ENCODE measurements around the gene TSSK3. TPM values are rescaled to one million over a fixed set of nuclear protein-coding genes. Genes with fewer than 3 reads are reported as not detected.
"Not testable (repeated sequence)": the region's sequence is repeated elsewhere in the genome, so short reads cannot be mapped to it uniquely, and the experiment has no call there.

TSSK3 gene
- polyA plus RNA-seq, 1 donor (not counting 4 experiments of a cell fraction or from before 2014, with no cell fraction given), result 0.14 TPM

- H3K79me2 ChIP-seq (ENCODE audit: control insufficient read depth, insufficient read depth, low read length), result peaks cover 26% of the 10 kb centered on the region
Observed at GRCh38 chr1:32394141-32394889, 32.0 kb downstream of the TSSK3 start, which contains the start of gene BSDC1. BSDC1 (minus strand) TSS chr1:32394441; CDS start chr1:32394414, 27 bp downstream.

GRCh38 chr1:32394890-32395432, 32.6 kb downstream of the TSSK3 start:
- Histone ChIP-seq H2AFZ (ENCODE audit: control insufficient read depth, low read length) (peak overlapping the region; percentile 91), H3K9me3 (ENCODE audit: control insufficient read depth, low read depth, low read length) (no peaks in the 10 kb centered on the region), H3K9me1 (ENCODE audit: control insufficient read depth, extremely low read depth, insufficient read depth, low read length) (no peaks in the 10 kb centered on the region), H3K36me3 (ENCODE audit: control insufficient read depth in 2 of 2, extremely low read depth in 1 of 2, insufficient read depth in 2 of 2, low read length in 2 of 2) (peaks cover 9 to 10% of the 10 kb centered on the region in 2 experiments), H3K27ac (ENCODE audit: control insufficient read depth, insufficient read depth, low read length) (peak overlapping the region; percentile 96), H3K9ac (ENCODE audit: control insufficient read depth, extremely low read depth, insufficient read depth, low read length) (peak overlapping the region; percentile 99), H3K27me3 (ENCODE audit: control insufficient read depth, extremely low read depth, insufficient read depth, low read length) (no peaks in the 10 kb centered on the region), H3K79me2 (ENCODE audit: control insufficient read depth, insufficient read depth, low read length) (peaks cover 22% of the 10 kb centered on the region), H3K4me1 (ENCODE audit: control insufficient read depth, extremely low read depth, insufficient read depth, low read length) (peaks cover 9% of the 10 kb centered on the region), H3K4me2 (ENCODE audit: control insufficient read depth, extremely low read depth, insufficient read depth, low read depth, low read length) (peak overlapping the region; percentile 100), H3K4me3 (ENCODE audit: control insufficient read depth in 2 of 3, extremely low read depth in 1 of 3, insufficient read depth in 2 of 3, low read depth in 1 of 3, low read length in 3 of 3) (peak overlapping the region; percentile 88 to 98 (median 93)), H4K20me1 (ENCODE audit: control insufficient read depth, extremely low read depth, insufficient read depth, low read length) (no peaks in the 10 kb centered on the region)
- dilution Hi-C loops (cut with MboI; ENCODE audit: extremely low pct_ligation_motif_present, low sequenced_read_pairs), result no loop called here
- TF ChIP-seq CTCF (optimal IDR thresholded peaks at IDR 0.05 in 1 of 3, IDR thresholded peaks at IDR 0.05 in 1 of 3, conservative IDR thresholded peaks at IDR 0.05 in 1 of 3; ENCODE audit: extremely low read depth in 1 of 3, insufficient read depth in 2 of 3, low read length in 3 of 3) (no peak), EZH2 (IDR thresholded peaks at IDR 0.05; ENCODE audit: low read length) (no peak)
- FAIRE-seq, result no peak
- no peak for DNase-seq (ENCODE audit: low read depth, low spot score)

More at GRCh38 chr1:32394141-32394889, 32.0 kb downstream of the TSSK3 start, which contains the start of gene BSDC1:
- H3K9ac ChIP-seq (ENCODE audit: control insufficient read depth, extremely low read depth, insufficient read depth, low read length), result peak within 1 kb of the TSS; percentile 99
- H2AFZ ChIP-seq (ENCODE audit: control insufficient read depth, low read length), result peak within 1 kb of the TSS; percentile 98
- TF ChIP-seq EZH2 (IDR thresholded peaks at IDR 0.05; ENCODE audit: low read length), result no peak
- no peak for TF ChIP-seq CTCF (optimal IDR thresholded peaks at IDR 0.05 in 1 of 3, IDR thresholded peaks at IDR 0.05 in 1 of 3, conservative IDR thresholded peaks at IDR 0.05 in 1 of 3; ENCODE audit: extremely low read depth in 1 of 3, insufficient read depth in 2 of 3, low read length in 3 of 3)
- H3K9me3 ChIP-seq (ENCODE audit: control insufficient read depth, low read depth, low read length), result no peaks in the 10 kb centered on the region
- no peaks in the 10 kb centered on the region for H3K9me1 ChIP-seq (ENCODE audit: control insufficient read depth, extremely low read depth, insufficient read depth, low read length)
- peak within 1 kb of the TSS; percentile 96 for H3K27ac ChIP-seq (ENCODE audit: control insufficient read depth, insufficient read depth, low read length)
- H3K36me3 ChIP-seq (ENCODE audit: control insufficient read depth in 2 of 2, extremely low read depth in 1 of 2, insufficient read depth in 2 of 2, low read length in 2 of 2), result peaks cover 10 to 14% of the 10 kb centered on the region in 2 experiments
- peak within 1 kb of the TSS; percentile 88 to 98 (median 93) for H3K4me3 ChIP-seq (ENCODE audit: control insufficient read depth in 2 of 3, extremely low read depth in 1 of 3, insufficient read depth in 2 of 3, low read depth in 1 of 3, low read length in 3 of 3)
- H3K27me3 ChIP-seq (ENCODE audit: control insufficient read depth, extremely low read depth, insufficient read depth, low read length), result no peaks in the 10 kb centered on the region
- dilution Hi-C loops (cut with MboI; ENCODE audit: extremely low pct_ligation_motif_present, low sequenced_read_pairs), result no loop called here
- peak within 1 kb of the TSS; percentile 100 for H3K4me2 ChIP-seq (ENCODE audit: control insufficient read depth, extremely low read depth, insufficient read depth, low read depth, low read length)
- H3K4me1 ChIP-seq (ENCODE audit: control insufficient read depth, extremely low read depth, insufficient read depth, low read length), result peaks cover 9% of the 10 kb centered on the region
- no peaks in the 10 kb centered on the region for H4K20me1 ChIP-seq (ENCODE audit: control insufficient read depth, extremely low read depth, insufficient read depth, low read length)
- DNase-seq (ENCODE audit: low read depth, low spot score), result peak; percentile 94
- FAIRE-seq, result peak; percentile 93

- H4K20me1 ChIP-seq (ENCODE audit: control insufficient read depth, extremely low read depth, insufficient read depth, low read length); H3K9ac ChIP-seq (ENCODE audit: control insufficient read depth, extremely low read depth, insufficient read depth, low read length); DNase-seq (ENCODE audit: low read depth, low spot score); H3K4me2 ChIP-seq (ENCODE audit: control insufficient read depth, extremely low read depth, insufficient read depth, low read depth, low read length); H2AFZ ChIP-seq (ENCODE audit: control insufficient read depth, low read length); H3K36me3 ChIP-seq (ENCODE audit: control insufficient read depth in 2 of 2, extremely low read depth in 1 of 2, insufficient read depth in 2 of 2, low read length in 2 of 2); H3K4me3 ChIP-seq (ENCODE audit: control insufficient read depth in 2 of 3, extremely low read depth in 1 of 3, insufficient read depth in 2 of 3, low read depth in 1 of 3, low read length in 3 of 3); FAIRE-seq; dilution Hi-C loops (cut with MboI; ENCODE audit: extremely low pct_ligation_motif_present, low sequenced_read_pairs); H3K9me1 ChIP-seq (ENCODE audit: control insufficient read depth, extremely low read depth, insufficient read depth, low read length); H3K27ac ChIP-seq (ENCODE audit: control insufficient read depth, insufficient read depth, low read length); H3K9me3 ChIP-seq (ENCODE audit: control insufficient read depth, low read depth, low read length); H3K4me1 ChIP-seq (ENCODE audit: control insufficient read depth, extremely low read depth, insufficient read depth, low read length); H3K27me3 ChIP-seq (ENCODE audit: control insufficient read depth, extremely low read depth, insufficient read depth, low read length): not testable (repeated sequence)
- H3K79me2 ChIP-seq (ENCODE audit: control insufficient read depth, insufficient read depth, low read length), result peaks cover 20% of the 10 kb centered on the region
Observed at GRCh38 chr1:32396524-32396923, 34.2 kb downstream of the TSSK3 start.

Measured in keratinocyte (primary cell).